ENCODE results near the gene RGS6.

RGS6 gene

DNA sequence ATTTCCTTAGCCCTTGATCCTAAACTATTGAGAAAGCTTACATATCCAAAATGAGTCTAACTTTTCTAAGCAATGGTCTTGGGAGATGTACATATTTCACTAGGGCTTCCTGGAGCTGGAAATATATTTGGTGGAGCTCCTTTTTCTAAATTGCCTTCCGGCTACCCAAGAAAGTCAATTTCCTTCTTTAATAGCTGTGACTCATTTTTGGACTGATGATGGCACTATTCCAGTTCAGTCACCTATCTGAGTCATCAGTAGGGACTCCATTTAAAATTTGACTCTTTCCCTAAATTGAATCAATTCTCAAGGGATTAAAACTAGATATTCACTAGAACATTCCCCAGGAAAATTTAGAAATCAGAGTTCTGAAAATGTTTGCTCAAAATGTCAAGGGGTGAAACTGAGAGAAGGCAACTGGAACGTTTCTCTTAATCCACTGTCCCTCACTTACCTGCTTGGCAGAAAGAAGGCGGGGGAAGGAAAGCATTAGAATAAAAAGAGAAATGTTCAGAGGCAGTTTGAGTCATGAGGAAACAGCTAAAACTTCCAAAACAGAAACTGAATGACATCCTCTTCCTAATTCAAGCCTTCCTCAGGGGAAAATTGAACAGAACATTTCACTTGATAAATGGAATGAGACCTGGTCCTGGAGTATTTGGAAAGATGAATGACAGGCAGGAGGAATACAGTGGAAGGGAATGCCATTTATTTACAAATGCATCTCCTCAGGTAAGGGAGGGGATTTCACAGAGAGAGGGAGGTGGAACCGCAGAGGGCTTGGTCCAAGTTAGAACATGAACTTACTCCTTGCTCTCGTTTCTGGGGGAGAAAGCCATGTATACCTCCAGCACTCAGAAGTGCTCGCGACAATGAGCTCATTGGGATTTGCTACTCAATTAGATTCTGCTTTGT is 91.2 kb downstream of the RGS6 start:
- DNase-seq, result no peak

GRCh38 chr14:72024043-72024407 is 91.8 kb downstream of the RGS6 start:
- no peak for DNase-seq

DNA sequence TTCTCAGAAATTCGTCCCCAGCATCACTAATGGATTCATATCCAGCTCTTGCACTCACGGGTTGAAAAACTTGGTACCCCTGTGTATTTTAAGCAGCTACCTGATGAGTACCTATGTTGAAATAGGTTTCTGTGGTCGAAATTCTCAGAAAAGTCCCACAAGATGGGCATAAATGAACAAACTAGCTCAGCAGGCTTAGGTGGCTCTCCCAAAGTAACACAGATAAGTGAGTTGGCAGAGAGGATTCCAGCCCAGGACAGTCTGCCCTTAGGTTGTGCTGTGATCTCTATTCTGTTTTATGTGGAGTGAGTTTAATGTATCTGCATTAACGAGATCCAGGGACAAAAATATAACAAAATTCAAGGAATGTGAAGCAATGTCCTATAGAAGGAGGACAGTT is 92.3 kb downstream of the RGS6 start:
- DNase-seq, result no peak

GRCh38 chr14:72026536-72026935 is 94.3 kb downstream of the RGS6 start:
- DNase-seq, result no peak

DNA sequence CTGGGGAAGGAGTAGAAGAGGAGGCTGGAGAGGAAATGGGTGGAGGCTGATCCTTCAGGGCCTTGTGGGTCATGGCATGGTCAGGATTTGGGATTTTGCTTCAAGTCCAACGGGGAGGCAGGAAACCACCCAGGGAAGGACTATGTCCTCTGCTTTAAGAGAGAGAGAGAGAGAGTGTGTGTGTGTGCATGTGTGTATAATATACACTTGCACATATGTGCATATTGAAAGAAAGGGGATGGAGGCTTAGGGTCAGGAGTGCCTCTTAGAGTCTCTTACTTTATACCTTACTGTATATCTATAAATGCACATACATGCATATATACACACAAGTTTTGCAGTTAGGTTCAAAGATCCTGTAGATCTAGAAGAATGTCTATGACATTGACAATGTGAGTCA is 94.8 kb downstream of the RGS6 start:
- DNase-seq, result no peak

DNA sequence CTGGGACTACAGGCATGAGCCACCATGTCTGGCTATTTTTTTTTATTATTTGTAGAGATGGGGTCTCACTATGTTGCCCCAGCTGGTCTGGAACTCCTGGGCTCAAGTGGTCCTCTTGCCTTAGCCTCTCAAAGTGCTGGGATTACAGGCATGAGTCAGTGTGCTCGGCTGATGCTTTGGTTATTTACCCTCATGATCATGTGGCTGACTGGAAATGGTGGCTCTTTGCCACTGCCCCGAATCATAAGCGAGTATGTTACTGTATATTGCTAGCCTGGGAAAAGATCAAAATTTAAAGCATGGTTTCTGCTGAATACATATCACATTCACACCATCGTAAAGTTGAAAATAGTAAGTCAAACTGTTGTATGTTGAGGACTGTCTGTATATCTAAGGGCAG is 101.1 kb downstream of the RGS6 start:
- no peak for DNase-seq

- no peak for DNase-seq
Observed at GRCh38 chr14:72040528-72040927, 108.3 kb downstream of the RGS6 start.

DNA sequence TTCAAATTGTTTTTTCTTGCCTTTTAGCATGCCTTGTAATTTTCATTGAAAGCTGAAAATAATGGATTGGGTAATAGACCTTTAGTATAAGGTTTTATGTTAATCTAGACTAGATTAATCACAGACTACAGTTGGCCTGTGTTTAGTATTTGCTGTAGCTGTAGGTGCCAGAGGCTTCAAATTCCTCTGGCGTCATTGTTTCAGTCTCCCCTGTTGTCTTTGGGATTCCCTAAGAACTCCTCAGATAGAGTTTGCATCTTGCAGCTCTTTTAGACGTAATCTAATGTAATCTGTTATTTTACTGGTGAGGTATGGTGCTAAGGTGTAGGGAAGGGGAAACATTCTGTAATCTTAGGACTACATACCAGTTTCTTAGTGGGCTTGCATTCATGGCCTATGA is 113.0 kb downstream of the RGS6 start:
- DNase-seq, result no peak

- no peak for DNase-seq
Observed at GRCh38 chr14:72045885-72046284, 113.7 kb downstream of the RGS6 start.

DNA sequence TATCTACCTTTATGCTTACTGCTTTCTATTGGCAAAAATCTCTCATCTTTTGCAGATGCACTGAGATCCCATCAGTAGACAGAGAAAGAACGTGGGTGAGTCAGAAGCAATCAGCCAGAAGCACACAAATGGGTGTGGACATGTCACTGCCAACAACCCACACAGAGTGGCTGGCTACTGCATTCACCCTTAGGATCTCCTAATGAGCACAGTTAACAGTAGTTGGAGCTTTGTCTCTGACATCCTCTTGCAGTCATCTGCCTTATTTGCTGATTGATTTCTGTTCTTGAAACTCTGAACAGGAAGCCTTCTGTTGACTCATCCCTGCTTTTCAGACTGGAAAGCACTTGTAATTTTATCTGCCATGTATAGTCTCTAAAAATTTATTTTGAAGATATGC is 117.2 kb downstream of the RGS6 start:
- DNase-seq, result no peak

DNA sequence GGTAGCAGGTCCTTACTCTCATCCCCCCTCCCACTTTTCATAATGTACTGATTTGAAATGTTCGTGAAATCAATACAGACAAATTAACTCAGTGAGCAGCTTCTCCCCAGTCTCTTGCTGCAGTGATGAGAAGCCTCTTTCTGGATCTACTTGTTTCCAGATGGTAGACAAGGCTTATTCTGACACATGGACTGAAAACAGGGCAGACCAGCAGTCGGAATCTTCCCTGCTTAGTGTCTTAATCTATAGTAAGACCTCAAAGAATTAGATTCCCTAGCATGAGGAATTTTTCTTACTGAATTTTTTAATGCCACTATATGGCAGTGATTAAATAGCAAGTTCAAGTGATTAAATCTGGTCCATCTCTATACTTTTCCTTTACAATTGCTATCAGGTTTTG is 120.1 kb downstream of the RGS6 start:
- no peak for DNase-seq

- no peak for DNase-seq
Observed at GRCh38 chr14:72053651-72054050, 121.4 kb downstream of the RGS6 start.

DNA sequence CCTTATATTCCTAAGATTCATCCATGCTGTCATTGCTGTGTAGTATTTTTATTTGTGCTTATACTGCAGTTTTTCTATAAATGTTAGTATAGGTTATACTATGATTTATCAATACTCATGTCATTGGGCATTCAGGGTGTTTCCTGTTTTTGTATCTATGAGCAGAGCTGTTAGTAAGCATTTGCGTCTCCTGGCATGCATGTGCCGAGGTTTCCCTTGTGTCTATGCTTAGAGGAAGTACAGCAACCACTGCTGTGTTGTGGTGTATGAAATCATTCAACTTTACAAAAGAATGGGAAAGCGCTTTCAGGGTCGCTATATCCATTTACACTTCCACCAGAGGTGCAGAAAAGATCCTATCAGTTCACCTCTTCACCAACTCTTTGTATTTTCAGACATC is 122.7 kb downstream of the RGS6 start:
- DNase-seq, result no peak

DNA sequence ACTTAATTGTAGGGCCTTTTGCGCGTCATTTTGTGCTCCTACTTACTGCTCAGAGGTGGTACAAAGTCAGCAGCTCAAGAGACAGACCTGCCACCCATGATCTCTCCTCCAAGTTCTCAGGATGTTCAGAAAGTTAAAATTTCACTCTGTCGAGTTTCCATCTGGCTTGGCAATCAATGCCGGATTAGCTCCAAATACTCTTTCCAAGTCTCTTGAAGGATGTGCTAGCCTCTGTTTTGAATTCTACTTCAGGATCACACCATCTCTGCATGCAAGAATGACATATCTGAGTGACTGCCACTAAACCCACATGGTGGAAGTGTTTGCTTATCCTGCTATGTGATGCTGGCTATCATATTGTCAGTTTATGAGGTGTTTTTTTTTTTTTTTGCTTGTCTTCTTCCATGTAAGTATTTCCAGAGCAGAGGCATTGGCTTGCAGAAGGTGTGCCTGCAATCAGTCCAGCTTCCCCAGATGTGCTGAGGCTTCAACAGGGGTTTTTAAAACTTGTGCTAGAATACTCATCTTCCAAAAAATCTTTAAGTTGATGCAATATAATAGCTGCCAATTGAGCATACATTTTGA is 125.6 kb downstream of the RGS6 start:
- DNase-seq, result no peak

DNA sequence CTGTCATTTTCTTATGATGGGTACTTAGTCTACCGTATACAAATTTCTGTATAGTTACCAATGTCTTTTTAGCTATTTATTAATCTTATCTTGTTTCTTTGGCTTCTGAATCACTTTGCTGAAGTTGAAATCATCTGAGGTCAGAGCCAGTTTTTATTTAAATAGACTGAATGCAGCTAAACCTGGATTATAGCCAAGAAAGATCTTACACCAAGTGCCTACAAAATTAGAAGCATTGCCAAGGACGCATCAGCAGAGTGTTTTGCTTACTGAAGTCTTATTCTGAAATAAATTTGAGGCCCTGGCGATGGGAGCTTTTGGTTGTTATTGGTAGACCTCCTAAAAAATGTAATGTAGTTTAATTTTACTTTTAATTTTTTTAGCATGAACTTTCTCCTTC is 128.2 kb downstream of the RGS6 start:
- DNase-seq, result no peak

- DNase-seq, result no peak
Observed at GRCh38 chr14:72060917-72061316, 128.7 kb downstream of the RGS6 start.

- no peak for DNase-seq
Observed at GRCh38 chr14:72061718-72062117, 129.5 kb downstream of the RGS6 start.

DNA sequence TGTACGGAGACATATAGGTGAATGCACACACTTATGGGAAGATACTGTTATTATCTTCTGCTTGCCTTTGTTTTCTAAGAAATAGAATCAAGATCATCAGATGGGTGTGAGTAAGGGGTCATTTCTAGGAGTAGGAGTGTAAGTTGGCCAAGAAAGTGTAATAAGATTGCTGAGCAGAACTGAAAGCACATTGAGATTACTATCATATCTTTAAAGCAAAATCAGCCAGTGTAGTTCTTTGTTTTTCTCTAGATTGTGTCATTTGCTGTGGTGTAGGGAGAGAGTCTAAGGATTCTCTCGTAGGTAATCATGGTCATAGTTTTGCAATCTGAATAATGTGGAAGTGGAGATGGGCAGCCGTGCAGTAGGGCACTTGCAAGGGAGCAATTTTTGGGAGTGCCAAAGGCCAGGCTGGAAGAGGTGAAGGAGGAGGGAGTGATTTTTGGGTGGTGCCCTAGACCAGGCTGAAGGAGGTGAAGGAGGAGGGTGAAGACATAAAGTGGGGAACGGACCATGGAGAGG is 131.6 kb downstream of the RGS6 start:
- DNase-seq, result no peak

DNA sequence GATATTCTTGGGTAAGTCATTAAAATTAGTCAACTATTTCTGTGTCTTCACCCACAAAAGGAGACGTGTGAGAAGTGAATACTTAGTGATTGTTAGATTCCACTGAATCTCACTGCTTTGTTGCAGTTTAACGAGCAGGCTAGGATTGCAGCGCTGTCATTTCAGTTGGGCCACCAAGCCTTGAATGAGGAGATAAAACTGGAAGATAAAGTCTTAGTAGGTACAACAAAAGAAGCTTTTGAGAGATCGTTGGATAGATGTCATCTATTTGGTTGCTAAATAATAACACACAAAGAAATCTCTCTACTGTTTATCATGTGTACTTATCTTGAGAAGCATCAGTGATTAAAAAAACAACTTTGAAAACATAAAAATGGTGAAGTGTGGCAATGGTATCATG is 132.3 kb downstream of the RGS6 start:
- DNase-seq, result no peak

- DNase-seq, result no peak
Observed at GRCh38 chr14:72070458-72070857, 138.2 kb downstream of the RGS6 start.

DNA sequence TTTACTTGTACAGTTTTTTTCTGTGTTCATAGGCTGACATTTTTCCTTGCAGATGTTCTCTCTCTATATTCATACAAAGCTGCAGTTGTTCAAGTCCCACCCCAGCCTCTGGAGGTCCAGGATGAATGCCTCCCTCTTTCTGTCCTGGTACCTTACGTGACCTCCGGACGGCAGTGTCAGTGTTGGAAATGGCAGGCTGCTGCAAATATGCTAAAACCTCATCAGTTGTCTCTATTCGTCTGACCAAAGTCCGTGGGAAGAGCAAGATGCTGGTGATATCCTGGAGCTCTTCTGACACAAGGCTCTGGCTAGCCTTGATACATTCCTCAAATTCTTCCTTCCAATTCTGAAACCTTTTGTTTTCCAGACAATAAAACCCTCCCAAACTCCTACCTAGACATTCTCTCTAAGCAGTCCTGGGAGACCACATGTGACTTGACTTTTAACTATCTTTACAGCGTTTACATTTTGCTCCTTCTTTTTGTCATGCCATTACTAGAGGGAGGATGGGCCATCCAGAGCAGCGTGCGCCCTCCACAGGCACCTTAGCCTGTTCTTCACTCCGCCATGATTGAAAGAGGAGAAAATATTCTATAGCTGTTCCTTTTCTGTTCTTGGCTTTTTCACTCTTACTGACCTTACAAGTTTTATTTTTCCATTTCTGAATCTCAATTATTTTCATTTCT is 143.6 kb downstream of the RGS6 start:
- no peak for DNase-seq

- no peak for DNase-seq
Observed at GRCh38 chr14:72081137-72081536, 148.9 kb downstream of the RGS6 start.

DNA sequence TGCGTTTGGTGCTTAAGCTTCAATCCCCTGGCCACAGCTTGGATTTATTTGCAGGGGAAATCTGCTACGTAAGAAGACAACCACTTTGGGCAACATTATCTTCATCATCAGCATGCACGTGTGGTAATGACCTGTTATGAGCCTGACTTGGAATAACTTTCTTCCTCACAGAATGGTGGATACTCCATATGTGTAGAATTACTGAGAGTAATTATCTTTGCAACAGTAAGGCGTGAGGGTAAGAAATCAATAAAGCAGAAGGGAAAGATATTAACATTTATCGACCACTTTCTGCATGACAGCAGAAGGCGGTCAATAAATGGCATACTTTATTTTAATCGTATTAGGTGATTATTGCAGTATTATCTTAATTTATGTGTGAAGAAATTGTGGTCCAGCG is 152.7 kb downstream of the RGS6 start:
- no peak for DNase-seq

GRCh38 chr14:72089625-72090024 is 157.4 kb downstream of the RGS6 start:
- no peak for DNase-seq

Measured in CD4-positive, alpha-beta T cell treated with Interleukin-15 for 1 hour (primary cell).